ENCODE results near the gene PIP4K2C. TPM values are rescaled to one million over a fixed set of nuclear protein-coding genes. Genes with fewer than 3 reads are reported as not detected.
"Not testable (repeated sequence)": the region's sequence is repeated elsewhere in the genome, so short reads cannot be mapped to it uniquely, and the experiment has no call there.

Gene PIP4K2C
- total RNA-seq, 1 experiment from 2014 or later = 44.9 TPM

GRCh38 chr12:57609781-57610553 is 19.0 kb downstream of the PIP4K2C start:
- no peak for DNase-seq (ENCODE audit: low read depth)

- DNase-seq (ENCODE audit: low read depth) = no peak
Measured at GRCh38 chr12:57610554-57611107, 19.6 kb downstream of the PIP4K2C start.

- peak; percentile 62 for DNase-seq (ENCODE audit: low read depth)
Measured at GRCh38 chr12:57611108-57611826, 20.3 kb downstream of the PIP4K2C start, which contains the start of gene ARHGEF25. ARHGEF25 (plus strand) TSS chr12:57611435; CDS start chr12:57611895, 460 bp downstream.

GRCh38 chr12:57611827-57612710 is 21.1 kb downstream of the PIP4K2C start:
- DNase-seq (ENCODE audit: low read depth) = no peak

DNA sequence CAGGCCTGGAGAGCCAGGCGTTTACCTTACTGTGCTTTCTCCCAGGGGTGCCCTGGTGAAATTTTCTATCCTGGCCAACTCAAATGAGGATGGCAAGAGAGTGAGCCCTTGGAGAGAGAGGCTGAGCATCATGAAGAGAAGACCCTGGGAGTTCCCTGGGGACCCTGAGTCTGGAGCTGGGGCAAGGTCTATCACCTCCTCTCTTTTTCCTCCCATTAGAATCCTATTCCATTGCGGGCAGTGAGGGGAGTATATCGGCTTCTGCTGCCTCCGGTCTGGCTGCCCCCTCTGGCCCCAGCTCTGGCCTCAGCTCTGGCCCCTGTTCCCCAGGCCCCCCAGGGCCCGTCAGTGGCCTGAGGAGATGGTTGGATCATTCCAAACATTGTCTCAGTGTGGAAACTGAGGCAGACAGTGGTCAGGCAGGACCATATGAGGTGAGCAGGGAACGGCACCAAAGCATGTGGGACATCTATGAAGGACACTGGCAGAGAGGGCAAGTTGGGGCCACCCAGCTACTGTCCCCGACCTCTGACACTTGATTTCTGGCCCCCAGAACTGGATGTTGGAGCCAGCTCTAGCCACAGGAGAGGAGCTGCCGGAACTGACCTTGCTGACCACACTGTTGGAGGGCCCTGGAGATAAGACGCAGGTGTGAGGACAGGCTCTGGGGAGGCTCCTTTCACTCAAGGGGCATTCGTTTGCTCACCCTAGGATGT is 21.9 kb downstream of the PIP4K2C start:
- DNase-seq (ENCODE audit: low read depth) = no peak

- no peak for DNase-seq (ENCODE audit: low read depth)
Measured at GRCh38 chr12:57613427-57614109, 22.6 kb downstream of the PIP4K2C start.

DNA sequence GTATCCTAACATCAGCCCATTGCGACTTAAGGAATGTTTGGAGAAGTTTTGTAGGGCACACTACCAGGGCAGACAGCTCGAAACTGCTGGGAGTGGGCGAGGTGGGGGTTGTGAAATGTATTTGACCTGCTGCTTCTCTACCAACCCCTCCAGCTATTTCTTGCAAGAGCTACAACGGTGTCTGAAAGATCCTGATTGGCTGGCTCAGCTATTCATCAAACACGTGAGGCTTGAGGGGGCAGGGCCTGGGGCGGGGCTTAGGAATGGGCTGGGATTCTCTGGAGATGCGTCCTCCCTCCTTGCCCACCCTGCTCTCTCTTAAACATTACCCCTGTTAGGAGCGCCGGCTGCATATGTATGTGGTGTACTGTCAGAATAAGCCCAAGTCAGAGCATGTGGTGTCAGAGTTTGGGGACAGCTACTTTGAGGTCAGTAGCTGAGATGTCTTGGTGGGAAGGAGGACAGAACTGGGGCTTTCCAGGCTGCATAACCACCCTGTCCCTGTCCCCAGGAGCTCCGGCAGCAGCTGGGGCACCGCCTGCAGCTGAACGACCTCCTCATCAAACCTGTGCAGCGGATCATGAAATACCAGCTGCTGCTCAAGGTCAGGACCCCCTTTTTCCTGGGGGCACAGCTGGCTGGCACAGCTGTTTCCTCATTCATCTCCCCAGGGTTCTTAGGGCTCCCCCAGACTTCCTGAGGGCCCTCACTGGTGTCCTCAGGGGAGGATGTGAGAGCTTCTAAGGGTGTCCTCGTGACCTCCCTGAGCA is 23.4 kb downstream of the PIP4K2C start:
- no peak for DNase-seq (ENCODE audit: low read depth)

DNA sequence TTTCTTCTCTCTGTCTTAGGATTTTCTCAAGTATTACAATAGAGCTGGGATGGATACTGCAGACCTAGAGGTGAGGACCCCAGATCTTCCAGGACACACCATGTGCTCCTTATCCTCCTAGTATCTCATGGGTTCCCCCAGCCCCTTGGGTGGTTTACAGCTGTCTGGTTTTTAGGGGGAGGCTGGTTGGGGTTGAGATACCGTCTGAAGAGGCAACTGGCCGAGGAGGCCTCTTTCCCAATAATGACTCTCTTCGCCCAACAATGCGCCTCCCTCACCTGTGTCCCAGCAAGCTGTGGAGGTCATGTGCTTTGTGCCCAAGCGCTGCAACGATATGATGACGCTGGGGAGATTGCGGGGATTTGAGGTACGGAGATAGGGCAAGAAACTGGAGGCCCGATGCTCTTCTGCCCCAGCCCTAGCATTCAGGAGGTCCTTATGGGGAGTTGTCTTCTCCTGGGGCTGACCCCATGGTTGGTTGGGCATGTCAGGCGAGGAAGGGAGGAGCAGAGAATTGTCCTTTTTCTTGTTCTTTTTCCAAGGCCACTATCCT is 24.0 kb downstream of the PIP4K2C start:
- no peak for DNase-seq (ENCODE audit: low read depth)

- DNase-seq (ENCODE audit: low read depth) = no peak
Measured at GRCh38 chr12:57615637-57616036, 24.6 kb downstream of the PIP4K2C start.

DNA sequence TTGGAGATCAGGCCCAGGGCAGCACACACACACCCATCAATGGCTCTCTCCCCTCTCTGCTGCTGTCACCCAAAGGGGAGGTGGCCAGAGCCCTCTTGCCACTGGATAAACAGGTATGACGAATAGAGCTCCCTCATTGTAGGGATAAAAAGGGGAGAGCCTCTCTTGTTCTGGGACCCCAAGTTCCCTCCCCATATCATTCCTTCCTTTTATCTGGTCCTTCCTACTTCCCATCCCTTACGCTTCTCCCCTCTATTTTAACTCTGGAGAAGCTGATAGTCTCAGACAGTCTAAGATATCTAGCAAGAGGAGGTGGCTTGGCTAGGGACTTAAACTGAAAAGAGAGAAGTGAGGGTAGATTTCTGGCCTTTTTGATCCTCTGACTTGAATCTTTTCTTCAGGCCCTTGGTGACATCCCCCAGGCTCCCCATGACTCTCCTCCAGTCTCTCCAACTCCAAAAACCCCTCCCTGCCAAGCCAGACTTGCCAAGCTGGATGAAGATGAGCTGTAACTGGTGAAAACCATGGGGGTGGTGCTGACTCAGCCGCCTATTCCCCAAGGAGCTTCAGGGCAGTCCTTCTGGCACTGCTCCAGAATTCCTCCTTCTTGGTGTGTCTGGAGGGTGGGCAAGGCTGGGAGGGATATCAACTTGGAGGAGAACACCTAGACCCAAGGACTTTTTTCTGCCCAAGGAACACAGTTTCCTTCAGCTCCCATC is 25.6 kb downstream of the PIP4K2C start:
- DNase-seq (ENCODE audit: low read depth) = peak; percentile 70

GRCh38 chr12:57617942-57618341 is 26.9 kb downstream of the PIP4K2C start:
- DNase-seq (ENCODE audit: low read depth) = no peak

DNA sequence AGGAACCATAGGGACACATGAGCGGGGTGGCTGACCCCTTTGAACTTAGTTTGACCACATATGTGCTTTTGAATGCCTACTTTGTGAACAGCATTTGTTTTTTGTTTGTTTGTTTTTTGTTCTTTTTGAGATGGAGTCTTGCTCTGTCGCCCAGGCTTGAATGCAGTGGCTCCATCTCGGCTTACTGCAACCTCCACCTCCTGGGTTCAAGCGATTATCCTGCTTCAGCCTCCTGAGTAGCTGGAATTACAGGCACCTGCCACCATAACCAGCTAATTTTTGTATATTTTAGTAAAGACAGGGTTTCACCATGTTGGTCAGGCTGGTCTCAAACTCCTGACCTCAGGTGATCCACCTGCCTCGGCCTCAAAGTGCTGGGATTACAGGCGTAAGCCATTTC is 27.4 kb downstream of the PIP4K2C start:
- not testable (repeated sequence) for DNase-seq (ENCODE audit: low read depth)

DNA sequence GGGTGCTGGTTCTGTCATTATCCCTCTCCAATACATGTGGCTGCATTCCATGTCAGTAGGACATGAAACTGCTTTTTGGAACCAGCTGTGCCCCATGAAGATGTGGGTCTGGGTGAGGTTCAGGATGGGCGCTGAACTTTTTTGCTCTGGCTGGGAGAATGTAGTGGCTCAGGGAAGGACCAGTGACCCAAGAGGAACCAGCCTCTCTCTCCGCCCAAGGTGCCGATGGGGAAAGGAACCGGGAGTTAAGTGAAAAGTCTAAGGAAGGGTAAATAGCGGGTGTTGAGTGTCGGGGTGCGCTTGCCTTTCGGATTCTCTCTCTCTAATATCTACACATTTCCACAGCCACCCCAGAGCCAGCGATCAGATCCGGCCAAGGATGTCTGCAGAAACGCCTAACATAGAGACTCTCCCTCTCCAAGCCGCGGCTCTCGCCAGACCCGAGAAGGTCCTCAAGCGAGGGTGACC is 28.0 kb downstream of the PIP4K2C start:
- no peak for DNase-seq (ENCODE audit: low read depth)

GRCh38 chr12:57619434-57620244 is 28.6 kb downstream of the PIP4K2C start:
- no peak for DNase-seq (ENCODE audit: low read depth)

GRCh38 chr12:57620245-57620935 is 29.4 kb downstream of the PIP4K2C start:
- no peak for DNase-seq (ENCODE audit: low read depth)

DNA sequence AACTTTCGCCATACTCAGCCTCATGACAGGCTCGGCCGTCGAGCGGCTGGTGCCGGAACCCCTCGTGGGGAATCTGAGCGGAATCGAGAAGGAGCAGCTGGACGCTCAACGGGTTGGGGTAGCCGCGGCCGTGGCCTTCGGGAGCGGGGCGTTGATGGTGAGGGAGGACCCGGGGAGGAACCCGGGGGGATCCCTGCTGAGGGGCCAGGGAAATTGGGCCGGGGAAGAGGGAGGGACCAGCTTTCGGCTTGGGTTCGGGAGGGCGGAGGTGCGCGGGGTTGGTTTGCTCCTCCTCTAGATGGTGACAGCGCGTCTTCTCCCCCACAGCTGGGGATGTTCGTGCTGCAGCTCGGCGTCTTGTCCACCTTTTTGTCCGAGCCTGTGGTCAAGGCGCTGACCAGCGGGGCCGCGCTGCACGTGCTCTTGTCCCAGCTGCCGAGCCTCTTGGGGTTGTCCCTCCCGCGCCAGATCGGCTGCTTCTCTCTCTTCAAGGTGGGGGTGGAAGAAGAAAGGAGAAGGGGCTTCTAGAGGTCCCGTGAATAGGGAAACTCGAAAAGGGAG is 30.0 kb downstream of the PIP4K2C start:
- DNase-seq (ENCODE audit: low read depth) = no peak

All from Daoy (cell line).